CD14-positive monocyte (primary cell): ENCODE measurements around the gene G3BP2. TPM values are rescaled to one million over a fixed set of nuclear protein-coding genes. Genes with fewer than 3 reads are reported as not detected.
A peak's percentile ranks its signal among the peaks of the same experiment; 100 is the strongest.

Experiments used
- DNase-seq, 3 donors: peaks; one replicate each; pipeline ENCODE4 v3.0.0-alpha.2; 2011 to 2022
- H2AFZ ChIP-seq: 2 replicates; pipeline ENCODE4 v1.6.0; 2012; ENCODE audit warnings: mild to moderate bottlenecking, low read depth, low read length, inconsistent platforms; ENCODE audit not compliant: insufficient read depth, poor library complexity, severe bottlenecking
- H3K27ac ChIP-seq, 2 donors: 1 replicate in 1 of 2; 2 replicates in 1 of 2; pipeline ENCODE4 v1.5.1; 2012 to 2013; ENCODE audit warnings: low read length in 2 of 2, control low read depth in 1 of 2, inconsistent platforms in 1 of 2, low read depth in 1 of 2, mild to moderate bottlenecking in 1 of 2
- H3K27me3 ChIP-seq, 2 donors: one replicate each; pipeline versions ENCODE4 v1.6.0 to v1.6.1; 2011 to 2013; ENCODE audit warnings: low read length in 2 of 2; ENCODE audit not compliant: control insufficient read depth in 2 of 2, insufficient read depth in 2 of 2
- H3K36me3 ChIP-seq, 2 donors: replicated peaks in 1 of 2; 1 replicate in 1 of 2; 2 replicates in 1 of 2; pipeline versions ENCODE4 v1.5.1 to v1.6.1; 2012 to 2013; ENCODE audit warnings: low read length in 2 of 2, control low read depth in 1 of 2, inconsistent platforms in 1 of 2, mild to moderate bottlenecking in 1 of 2; ENCODE audit not compliant: insufficient read depth in 2 of 2, control insufficient read depth in 1 of 2
- H3K4me1 ChIP-seq, 2 donors: 1 replicate in 1 of 2; 2 replicates in 1 of 2; pipeline versions ENCODE4 v1.5.1 to v1.6.1; 2012 to 2013; ENCODE audit warnings: low read length in 2 of 2, control low read depth in 1 of 2, inconsistent platforms in 1 of 2, mild to moderate bottlenecking in 1 of 2, moderate library complexity in 1 of 2; ENCODE audit not compliant: insufficient read depth in 2 of 2, control insufficient read depth in 1 of 2
- H3K4me2 ChIP-seq: replicated peaks from 2 replicates; pipeline ENCODE3; 2012; ENCODE audit warnings: low read length, moderate library complexity, mild to moderate bottlenecking; ENCODE audit not compliant: poor library complexity, severe bottlenecking; ENCODE audit errors: extremely low read depth
- H3K4me3 ChIP-seq, 3 experiments: fragments of 200-600 bp in 1 of 3; sonication (generic) in 1 of 3; replicated peaks in 1 of 3; 1 replicate in 2 of 3; 2 replicates in 1 of 3; pipeline ENCODE4 v1.5.1; 2011 to 2013; ENCODE audit warnings: low read length in 3 of 3, mild to moderate bottlenecking in 3 of 3, control low read depth in 2 of 3, low read depth in 2 of 3, inconsistent platforms in 1 of 3, moderate library complexity in 1 of 3
- H3K79me2 ChIP-seq: 2 replicates; pipeline ENCODE4 v1.6.0; 2012; ENCODE audit warnings: mild to moderate bottlenecking, control low read depth, inconsistent platforms, low read length, moderate library complexity; ENCODE audit not compliant: insufficient read depth
- H3K9ac ChIP-seq: 2 replicates; pipeline ENCODE4 v1.6.0; 2017; ENCODE audit warnings: low read length, mild to moderate bottlenecking; ENCODE audit not compliant: insufficient read depth, poor library complexity, severe bottlenecking
- H3K9me3 ChIP-seq, 2 donors: replicated peaks in 1 of 2; 1 replicate in 1 of 2; 2 replicates in 1 of 2; pipeline versions ENCODE4 v1.5.1 to v1.6.1; 2012 to 2013; ENCODE audit warnings: low read length in 2 of 2, control low read depth in 1 of 2; ENCODE audit not compliant: control insufficient read depth in 1 of 2, insufficient read depth in 1 of 2
- H4K20me1 ChIP-seq: 2 replicates; pipeline ENCODE4 v1.6.0; 2012; ENCODE audit warnings: mild to moderate bottlenecking, low read length, control low read depth, moderate library complexity; ENCODE audit not compliant: insufficient read depth
- H3K27ac Mint-ChIP-seq, 7 donors: one replicate each; pipeline ENCODE4 v1.8.0; 2020; ENCODE audit warnings: mild to moderate bottlenecking in 7 of 7, mixed read lengths in 7 of 7, moderate library complexity in 6 of 7, inconsistent platforms in 2 of 7
- H3K27me3 Mint-ChIP-seq, 3 donors: one replicate each; pipeline ENCODE4 v1.8.0; 2021 to 2022; ENCODE audit warnings: low read depth in 3 of 3, mild to moderate bottlenecking in 3 of 3, mixed read lengths in 3 of 3, moderate library complexity in 3 of 3, inconsistent platforms in 1 of 3
- H3K36me3 Mint-ChIP-seq, 2 donors: one replicate each; pipeline ENCODE4 v1.8.0; 2020; ENCODE audit warnings: mixed read lengths in 2 of 2, inconsistent platforms in 1 of 2, mild to moderate bottlenecking in 1 of 2
- H3K4me1 Mint-ChIP-seq: one replicate; pipeline ENCODE4 v1.8.0; 2020; ENCODE audit warnings: mild to moderate bottlenecking, mixed read lengths
- H3K4me3 Mint-ChIP-seq, 2 donors: one replicate each; pipeline ENCODE4 v1.8.0; 2020; ENCODE audit warnings: mild to moderate bottlenecking in 2 of 2, mixed read lengths in 2 of 2, moderate library complexity in 1 of 2
- H3K9me3 Mint-ChIP-seq, 7 donors: one replicate each; pipeline ENCODE4 v1.8.0; 2020 to 2022; ENCODE audit warnings: mixed read lengths in 7 of 7, mild to moderate bottlenecking in 6 of 7, moderate library complexity in 6 of 7, inconsistent platforms in 2 of 7
- WGBS: methylation state at CpG from one replicate; pipeline ENCODE4 v1.1.5; 2013; ENCODE audit warnings: missing lambda C conversion rate; ENCODE audit not compliant: insufficient coverage; 5-methylcytosine and 5-hydroxymethylcytosine counted together
- intact Hi-C, 2 donors: fragments of 100-400 bp; cut with micrococcal nuclease; formaldehyde crosslinking; loops; one replicate each; pipeline versions ENCODE4 v1.15.0 to v1.15.1; 2023
- polyA plus RNA-seq, 3 donors: library from polyadenylated mRNA; depleted of rRNA in 1 of 3; unstranded in 2 of 3; stranded (reverse) in 1 of 3; fragments of 300-500 nt in 2 of 3; fragments of >200 nt in 1 of 3; fragmentation: Illumina TruSeq in 2 of 3; gene quantifications; 1 replicate in 2 of 3; 2 replicates in 1 of 3; pipeline ENCODE4 v1.2.3, GENCODE V29; 2012 to 2021
- TF ChIP-seq, protein P1 (sequence below): fragments of 200-600 bp; IDR thresholded peaks from one replicate; pipeline ENCODE4 v1.8.0; 2022; ENCODE audit warnings: antibody characterized with exemption, mild to moderate bottlenecking

The G3BP2 gene
- polyA plus RNA-seq, 3 donors, result 32.5 to 92.3 (median 74.2) TPM

DNA sequence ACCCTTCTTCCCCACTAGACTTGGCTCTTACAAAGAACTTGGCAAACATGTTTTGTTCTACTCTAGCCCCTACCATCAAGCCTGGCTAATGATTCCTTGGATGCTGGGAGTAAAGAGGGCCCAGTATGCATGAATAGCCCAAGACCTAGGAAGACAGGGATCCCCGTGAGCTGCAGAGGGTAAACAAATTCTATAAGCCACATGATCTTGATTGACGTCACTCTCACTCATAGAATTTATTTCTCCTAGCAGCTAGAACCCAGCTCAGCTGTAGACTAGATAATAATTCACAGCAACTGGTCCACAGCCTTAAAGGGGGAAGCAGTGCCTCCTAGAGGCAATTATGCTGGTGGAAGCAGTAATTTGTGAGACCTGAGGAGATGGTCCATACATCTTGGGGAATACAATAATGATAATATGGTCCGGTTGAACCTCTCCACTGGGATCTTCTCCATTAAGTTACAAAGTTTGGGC is 35.0 kb upstream of the G3BP2 start:
- Histone ChIP-seq H3K9ac (no peak overlapping the region), H3K36me3 (no peaks in the 10 kb centered on the region), H3K9me3 (no peaks in the 10 kb centered on the region), H3K27ac (no peak overlapping the region), H3K4me1 (peaks cover 0 to 2% of the 10 kb centered on the region in 2 donors), H4K20me1 (no peaks in the 10 kb centered on the region), H3K27me3 (no peaks in the 10 kb centered on the region), H3K4me3 (no peak overlapping the region), H3K79me2 (no peaks in the 10 kb centered on the region), H2AFZ (no peak overlapping the region), H3K4me2 (no peak overlapping the region)
- intact Hi-C loops, result no loop called here
- peaks cover 8% of the 10 kb centered on the region for H3K4me1 Mint-ChIP-seq
- DNase-seq, result peak; percentile 17 to 35 (median 28)
- TF ChIP-seq, protein P1, sequence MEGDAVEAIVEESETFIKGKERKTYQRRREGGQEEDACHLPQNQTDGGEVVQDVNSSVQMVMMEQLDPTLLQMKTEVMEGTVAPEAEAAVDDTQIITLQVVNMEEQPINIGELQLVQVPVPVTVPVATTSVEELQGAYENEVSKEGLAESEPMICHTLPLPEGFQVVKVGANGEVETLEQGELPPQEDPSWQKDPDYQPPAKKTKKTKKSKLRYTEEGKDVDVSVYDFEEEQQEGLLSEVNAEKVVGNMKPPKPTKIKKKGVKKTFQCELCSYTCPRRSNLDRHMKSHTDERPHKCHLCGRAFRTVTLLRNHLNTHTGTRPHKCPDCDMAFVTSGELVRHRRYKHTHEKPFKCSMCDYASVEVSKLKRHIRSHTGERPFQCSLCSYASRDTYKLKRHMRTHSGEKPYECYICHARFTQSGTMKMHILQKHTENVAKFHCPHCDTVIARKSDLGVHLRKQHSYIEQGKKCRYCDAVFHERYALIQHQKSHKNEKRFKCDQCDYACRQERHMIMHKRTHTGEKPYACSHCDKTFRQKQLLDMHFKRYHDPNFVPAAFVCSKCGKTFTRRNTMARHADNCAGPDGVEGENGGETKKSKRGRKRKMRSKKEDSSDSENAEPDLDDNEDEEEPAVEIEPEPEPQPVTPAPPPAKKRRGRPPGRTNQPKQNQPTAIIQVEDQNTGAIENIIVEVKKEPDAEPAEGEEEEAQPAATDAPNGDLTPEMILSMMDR, result peak; percentile 66
- H3K36me3 Mint-ChIP-seq, result peaks cover 0 to 2% of the 10 kb centered on the region in 2 donors
- WGBS, result 100% methylated on average over 1 of the region's 3 CpGs
- no peak overlapping the region for H3K4me3 Mint-ChIP-seq
- peaks cover 0 to 1% (median 0%) of the 10 kb centered on the region in 7 donors for H3K9me3 Mint-ChIP-seq
- no peak overlapping the region for H3K27ac Mint-ChIP-seq
- H3K27me3 Mint-ChIP-seq, result peaks cover 0 to 1% (median 0%) of the 10 kb centered on the region in 3 donors

DNA sequence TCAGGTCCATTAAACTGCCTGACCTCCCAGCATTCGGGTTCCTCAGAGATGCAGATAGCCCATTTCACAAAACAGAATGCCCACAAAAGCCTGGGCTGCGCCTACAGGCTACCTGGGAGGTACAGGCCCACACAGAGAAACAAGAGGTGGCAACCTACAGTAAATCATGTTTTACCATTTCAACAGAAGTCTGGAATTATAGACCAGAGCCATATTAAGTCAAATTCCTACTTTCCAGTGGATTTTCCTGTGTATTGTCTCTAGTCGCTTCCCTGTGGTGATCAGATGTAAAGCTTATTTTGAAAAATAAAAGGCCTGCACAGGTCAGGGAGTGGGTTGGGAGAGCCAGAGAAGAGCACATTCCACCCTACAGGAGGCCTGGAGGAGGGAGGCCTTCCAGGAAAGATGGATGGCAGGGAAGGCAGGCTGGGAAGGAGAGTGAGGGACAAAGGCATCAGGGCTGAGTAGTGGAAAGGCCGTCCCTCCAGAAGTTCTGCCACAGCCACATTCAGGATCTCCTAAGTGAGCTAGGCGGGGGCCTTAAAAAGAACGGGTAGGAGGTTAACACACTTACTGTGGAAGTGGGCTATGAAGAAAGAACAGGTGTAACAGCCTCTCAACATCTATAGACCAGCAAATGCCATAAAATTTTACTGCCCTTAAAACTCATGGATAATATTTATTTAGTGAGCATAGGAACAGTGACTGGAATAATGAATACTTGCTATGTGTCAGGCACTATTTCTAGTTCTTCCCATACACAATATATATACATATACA is 32.2 kb upstream of the G3BP2 start:
- Histone ChIP-seq H3K4me2 (no peak overlapping the region), H3K79me2 (no peaks in the 10 kb centered on the region), H3K9ac (no peak overlapping the region), H3K4me3 (no peak overlapping the region), H2AFZ (no peak overlapping the region), H3K27me3 (no peaks in the 10 kb centered on the region), H3K36me3 (no peaks in the 10 kb centered on the region), H3K27ac (no peak overlapping the region), H3K4me1 (peaks cover 0 to 2% of the 10 kb centered on the region in 2 donors), H3K9me3 (no peaks in the 10 kb centered on the region), H4K20me1 (no peaks in the 10 kb centered on the region)
- H3K9me3 Mint-ChIP-seq, result peaks cover 0 to 1% (median 0%) of the 10 kb centered on the region in 7 donors
- peaks cover 0 to 2% of the 10 kb centered on the region in 2 donors for H3K36me3 Mint-ChIP-seq
- no peak overlapping the region for H3K4me3 Mint-ChIP-seq
- TF ChIP-seq, protein P1, result no peak
- DNase-seq, result no peak
- H3K27me3 Mint-ChIP-seq, result peaks cover 0 to 1% (median 0%) of the 10 kb centered on the region in 3 donors
- peak overlapping the region in 1 of 7 donors; percentile 40 for H3K27ac Mint-ChIP-seq
- intact Hi-C loops, result no loop called here
- H3K4me1 Mint-ChIP-seq, result peaks cover 8% of the 10 kb centered on the region
- 100% methylated on average over 2 of the region's 6 CpGs for WGBS
